Body of pancreas (tissue), 4 donors: ENCODE data around the gene PUSL1.

Source experiments
- POLR2A ChIP-seq, 3 donors: fragments of 450-650 bp; IDR thresholded peaks; one replicate each; pipeline ENCODE4 v1.6.1; 2016; ENCODE audit warnings: antibody characterized with exemption in 3 of 3, mild to moderate bottlenecking in 2 of 3
- TF ChIP-seq, protein P1 (sequence below), 7 experiments: fragments of 450-650 bp in 4 of 7; fragments of 200-600 bp in 3 of 7; sonication (generic) in 3 of 7; IDR thresholded peaks; one replicate each; pipeline ENCODE4 v1.5.1; 2016 to 2019; ENCODE audit warnings: antibody characterized with exemption in 7 of 7

DNA sequence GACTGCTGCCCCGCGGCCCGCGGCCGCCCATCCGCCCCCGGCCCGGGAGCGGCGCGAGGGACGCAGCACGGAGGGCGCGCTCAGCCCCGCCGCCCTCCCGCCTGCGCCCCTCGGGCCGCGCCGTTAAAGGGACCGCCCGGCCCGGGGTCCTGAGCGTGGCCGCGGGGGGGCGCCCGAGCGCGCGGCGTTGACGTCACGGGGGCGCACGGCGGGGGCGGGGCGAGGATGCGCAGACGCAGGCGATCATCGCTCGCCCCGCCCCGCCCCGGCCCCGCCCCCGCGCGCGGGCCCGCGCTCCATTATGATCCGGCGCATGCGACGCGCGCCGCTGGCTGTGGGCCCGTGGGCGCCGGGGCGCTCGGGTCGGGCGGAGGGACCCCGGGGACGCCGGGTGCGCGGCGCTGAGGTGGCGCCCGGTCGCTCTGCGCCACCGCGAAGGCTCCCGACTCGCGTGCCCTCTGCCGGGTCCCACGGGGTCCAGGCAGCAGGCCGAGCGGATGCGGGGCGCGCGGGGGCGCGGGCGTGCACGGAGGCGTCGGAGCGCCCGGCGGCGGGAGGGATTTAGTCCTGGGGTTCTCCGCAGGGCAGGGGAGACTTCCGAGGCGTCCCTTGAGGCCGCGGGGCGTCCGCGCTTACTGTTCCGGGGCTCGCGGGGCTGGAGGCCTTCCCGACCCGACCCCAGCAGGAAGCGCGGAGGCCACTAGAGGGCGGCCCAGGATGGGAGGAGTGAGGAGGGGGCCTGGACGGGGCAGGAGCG is 41.0 kb downstream of the PUSL1 start, which contains the start of gene DVL1:
- TF ChIP-seq, protein P1, sequence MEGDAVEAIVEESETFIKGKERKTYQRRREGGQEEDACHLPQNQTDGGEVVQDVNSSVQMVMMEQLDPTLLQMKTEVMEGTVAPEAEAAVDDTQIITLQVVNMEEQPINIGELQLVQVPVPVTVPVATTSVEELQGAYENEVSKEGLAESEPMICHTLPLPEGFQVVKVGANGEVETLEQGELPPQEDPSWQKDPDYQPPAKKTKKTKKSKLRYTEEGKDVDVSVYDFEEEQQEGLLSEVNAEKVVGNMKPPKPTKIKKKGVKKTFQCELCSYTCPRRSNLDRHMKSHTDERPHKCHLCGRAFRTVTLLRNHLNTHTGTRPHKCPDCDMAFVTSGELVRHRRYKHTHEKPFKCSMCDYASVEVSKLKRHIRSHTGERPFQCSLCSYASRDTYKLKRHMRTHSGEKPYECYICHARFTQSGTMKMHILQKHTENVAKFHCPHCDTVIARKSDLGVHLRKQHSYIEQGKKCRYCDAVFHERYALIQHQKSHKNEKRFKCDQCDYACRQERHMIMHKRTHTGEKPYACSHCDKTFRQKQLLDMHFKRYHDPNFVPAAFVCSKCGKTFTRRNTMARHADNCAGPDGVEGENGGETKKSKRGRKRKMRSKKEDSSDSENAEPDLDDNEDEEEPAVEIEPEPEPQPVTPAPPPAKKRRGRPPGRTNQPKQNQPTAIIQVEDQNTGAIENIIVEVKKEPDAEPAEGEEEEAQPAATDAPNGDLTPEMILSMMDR (IDR thresholded peaks at IDR 0.05): peak; percentile 20 to 76 (median 44)
- TF ChIP-seq POLR2A (IDR thresholded peaks at IDR 0.05): peak in 1 of 3 donors; percentile 16
